ENCODE results near the gene ALPI. TPM values are rescaled to one million over a fixed set of nuclear protein-coding genes. Genes with fewer than 3 reads are reported as not detected.

The ALPI gene
- total and polyA plus RNA-seq, 10 of the 15 experiments (the other 5 are each of a cell fraction or from before 2014, with no cell fraction given), result not detected

GRCh38 chr2:232420463-232421188, 35.3 kb upstream of the ALPI start:
- in situ Hi-C loops (cut with MboI) (no loop called here), intact Hi-C loops (cut with micrococcal nuclease; ENCODE audit: unreplicated experiment) (no loop called here)
- no peaks in the 10 kb centered on the region for H3K79me2 ChIP-seq (ENCODE audit: control insufficient read depth, insufficient read depth, low read length)
- FAIRE-seq, result no peak
- H3K27me3 ChIP-seq (replicated peaks in 1 of 2; ENCODE audit: control insufficient read depth in 2 of 2, insufficient read depth in 2 of 2, low read length in 1 of 2), result peaks cover 8% of the 10 kb centered on the region in 2 experiments; a peak in 3 of 4 replicates
- CTCF ChIA-PET, result no interaction called here
- peak; percentile 41; the same call in 2 of the 3 replicates for ATAC-seq
- H3K4me2 ChIP-seq (ENCODE audit: control insufficient read depth, insufficient read depth), result peak overlapping the region; percentile 48; the same call in 1 of the 2 replicates
- no peak for DNase-seq (ENCODE audit: low read depth, low spot score)
- H3K36me3 ChIP-seq (ENCODE audit: control insufficient read depth in 2 of 2, insufficient read depth in 2 of 2, low read length in 1 of 2), result no peaks in the 10 kb centered on the region
- H4K20me1 ChIP-seq (ENCODE audit: control insufficient read depth, insufficient read depth), result no peaks in the 10 kb centered on the region
- RAD21 ChIA-PET (ENCODE audit: unreplicated experiment), result no interaction called here
- H3K9me3 ChIP-seq (replicated peaks; ENCODE audit: control insufficient read depth, insufficient read depth, low read length), result no peaks in the 10 kb centered on the region; the same call in 2 of the 3 replicates
- no peaks in the 10 kb centered on the region for H3K4me1 ChIP-seq (ENCODE audit: control insufficient read depth, insufficient read depth, low read length)
- no peak overlapping the region for H2AFZ ChIP-seq (ENCODE audit: control insufficient read depth, low read depth, low read length)
- H3K9ac ChIP-seq (ENCODE audit: control insufficient read depth, insufficient read depth, low read length), result no peak overlapping the region
- no TSS peak for BruUV-seq (replicated peaks)
- H3K27ac ChIP-seq (ENCODE audit: control insufficient read depth, insufficient read depth), result no peak overlapping the region
- POLR2A ChIA-PET, result no interaction called here
- SMC1A ChIA-PET (ENCODE audit: uncharacterized antibody, unreplicated experiment), result no interaction called here
- H3K4me3 ChIP-seq, result no peak overlapping the region
- 13% methylated on average over 36 of the region's 79 CpGs for WGBS (ENCODE audit: insufficient coverage, insufficient replicate concordance, low lambda C conversion rate, missing lambda C conversion rate)
- TF ChIP-seq KLF5 (IDR thresholded peaks at IDR 0.05; ENCODE audit: partially characterized antibody) (no peak), KAT2A (conservative IDR thresholded peaks at IDR 0.05; ENCODE audit: control insufficient read depth, low read depth, low read length) (no peak), SMAD5 (IDR thresholded peaks at IDR 0.05; ENCODE audit: low read depth) (no peak), BCL11A (IDR thresholded peaks at IDR 0.05; ENCODE audit: low read depth, low read length) (no peak), JUNB (IDR thresholded peaks at IDR 0.05) (no peak), WRNIP1 (IDR thresholded peaks at IDR 0.05; ENCODE audit: borderline replicate concordance, low read depth, low read length) (no peak), SRF (IDR thresholded peaks at IDR 0.05; ENCODE audit: low read depth in 2 of 2, low read length in 2 of 2) (no peak), MEF2A (IDR thresholded peaks at IDR 0.05; ENCODE audit: insufficient read depth, low read depth, low read length) (no peak), CHD2 (IDR thresholded peaks at IDR 0.05; ENCODE audit: borderline replicate concordance, low read depth, low read length) (no peak), LARP7 (IDR thresholded peaks at IDR 0.05) (no peak), TARDBP (IDR thresholded peaks at IDR 0.05; ENCODE audit: borderline replicate concordance) (no peak), CREM (IDR thresholded peaks at IDR 0.05; ENCODE audit: low read depth) (no peak), NBN (IDR thresholded peaks at IDR 0.05) (no peak), E2F4 (IDR thresholded peaks at IDR 0.05; ENCODE audit: low read depth, low read length) (no peak), RELB (IDR thresholded peaks at IDR 0.05; ENCODE audit: low read depth) (no peak)
